Fibroblast of lung (primary cell): ENCODE measurements around the gene LONP2. TPM values are rescaled to one million over a fixed set of nuclear protein-coding genes. Genes with fewer than 3 reads are reported as not detected.
A peak's percentile ranks its signal among the peaks of the same experiment; 100 is the strongest.

Experiments used
- DNase-seq, 2 donors: peaks; one replicate each; pipeline versions ENCODE4 v3.0.0 to v3.0.0-alpha.2; 2010; ENCODE audit warnings: low read depth in 2 of 2
- H2AFZ ChIP-seq: 2 replicates; pipeline ENCODE4 v1.5.1; 2012; ENCODE audit warnings: low read length, control low read depth, inconsistent platforms
- H3K27ac ChIP-seq: 2 replicates; pipeline ENCODE4 v1.5.1; 2011; ENCODE audit warnings: low read length, control low read depth; ENCODE audit not compliant: insufficient read depth
- H3K27me3 ChIP-seq: 2 replicates; pipeline ENCODE4 v1.5.1; 2011; ENCODE audit warnings: mild to moderate bottlenecking, low read length; ENCODE audit not compliant: control insufficient read depth, insufficient read depth
- H3K36me3 ChIP-seq: 2 replicates; pipeline ENCODE4 v1.5.1; 2011; ENCODE audit warnings: low read length; ENCODE audit not compliant: control insufficient read depth, insufficient read depth
- H3K4me1 ChIP-seq: 2 replicates; pipeline ENCODE4 v1.5.1; 2011; ENCODE audit warnings: low read length; ENCODE audit not compliant: control insufficient read depth, insufficient read depth; ENCODE audit errors: extremely low read depth
- H3K4me2 ChIP-seq: 2 replicates; pipeline ENCODE4 v1.5.1; 2011; ENCODE audit warnings: low read length, control low read depth; ENCODE audit not compliant: insufficient read depth; ENCODE audit errors: extremely low read depth
- H3K4me3 ChIP-seq, 4 experiments: fragments of 200-600 bp in 1 of 4; sonication (generic) in 1 of 4; replicated peaks in 1 of 4; 2 replicates each; pipeline ENCODE4 v1.5.1; 2011 to 2016; ENCODE audit warnings: low read length in 4 of 4, low read depth in 3 of 4, mild to moderate bottlenecking in 3 of 4, control low read depth in 2 of 4, inconsistent platforms in 1 of 4, mixed read lengths in 1 of 4; ENCODE audit not compliant: insufficient read depth in 1 of 4; ENCODE audit errors: control extremely low read depth in 1 of 4
- H3K79me2 ChIP-seq: 2 replicates; pipeline ENCODE4 v1.5.1; 2012; ENCODE audit warnings: mild to moderate bottlenecking, low read length, inconsistent platforms; ENCODE audit not compliant: control insufficient read depth, insufficient read depth
- H3K9ac ChIP-seq: 2 replicates; pipeline ENCODE4 v1.5.1; 2011; ENCODE audit warnings: mild to moderate bottlenecking, low read length, control low read depth; ENCODE audit not compliant: insufficient read depth
- H3K9me3 ChIP-seq: 2 replicates; pipeline ENCODE4 v1.5.1; 2012; ENCODE audit warnings: low read depth, low read length; ENCODE audit not compliant: control insufficient read depth, insufficient read depth
- H4K20me1 ChIP-seq: 2 replicates; pipeline ENCODE4 v1.5.1; 2011; ENCODE audit warnings: low read length; ENCODE audit not compliant: control insufficient read depth, insufficient read depth; ENCODE audit errors: extremely low read depth
- CTCF ChIP-seq, 2 donors: IDR thresholded peaks in 1 of 2; conservative IDR thresholded peaks in 1 of 2; 1 replicate in 1 of 2; 2 replicates in 1 of 2; pipeline ENCODE4 v1.5.1; 2011 to 2012; ENCODE audit warnings: low read length in 2 of 2, control low read depth in 1 of 2, inconsistent platforms in 1 of 2, low read depth in 1 of 2, mild to moderate bottlenecking in 1 of 2
- EZH2 ChIP-seq: IDR thresholded peaks from 2 replicates; pipeline ENCODE4 v1.5.1; 2012; ENCODE audit warnings: low read length, control low read depth, mild to moderate bottlenecking; ENCODE audit errors: missing control alignments
- polyA plus RNA-seq, 2 donors: library from polyadenylated mRNA; depleted of rRNA in 1 of 2; stranded (reverse) in 1 of 2; unstranded in 1 of 2; fragments of >200 nt; gene quantifications; 2 replicates each; pipeline ENCODE4 v1.2.1, GENCODE V29; 2011 to 2012; ENCODE audit warnings: missing spikeins in 1 of 2
- total RNA-seq: library from RNA; depleted of rRNA; stranded (reverse); fragments of >200 nt; gene quantifications from 2 replicates; pipeline ENCODE4 v1.2.1, GENCODE V29; 2014

Gene LONP2
- total and polyA plus RNA-seq, 2 donors (not counting 1 experiment from before 2014, with no cell fraction given), result 44.0 to 60.8 TPM

GRCh38 chr16:48383009-48383876 is 139.1 kb downstream of the LONP2 start:
- Histone ChIP-seq H3K9me3 (no peaks in the 10 kb centered on the region), H3K4me1 (peaks cover 2% of the 10 kb centered on the region), H3K27ac (peak overlapping the region; percentile 64), H4K20me1 (no peaks in the 10 kb centered on the region), H2AFZ (no peak overlapping the region), H3K27me3 (no peaks in the 10 kb centered on the region), H3K79me2 (peaks cover 62% of the 10 kb centered on the region), H3K4me3 (peak overlapping the region; percentile 69 to 96 (median 78)), H3K9ac (peak overlapping the region; percentile 74), H3K36me3 (no peaks in the 10 kb centered on the region), H3K4me2 (peak overlapping the region; percentile 71)
- DNase-seq, result peak in 1 of 2 donors; percentile 79
- TF ChIP-seq CTCF (conservative IDR thresholded peaks at IDR 0.05 in 1 of 2, IDR thresholded peaks at IDR 0.05 in 1 of 2; ENCODE audit: low read depth in 1 of 2, low read length in 2 of 2) (no peak), EZH2 (no peak)

GRCh38 chr16:48383877-48384519 is 139.9 kb downstream of the LONP2 start:
- H3K4me3 ChIP-seq, result peak overlapping the region; percentile 69 to 96 (median 78)
- H3K4me2 ChIP-seq, result peak overlapping the region; percentile 71
- H3K27ac ChIP-seq, result peak overlapping the region; percentile 64
- DNase-seq, result peak in 1 of 2 donors; percentile 41
- no peaks in the 10 kb centered on the region for H4K20me1 ChIP-seq
- H3K9me3 ChIP-seq, result no peaks in the 10 kb centered on the region
- TF ChIP-seq CTCF (conservative IDR thresholded peaks at IDR 0.05 in 1 of 2, IDR thresholded peaks at IDR 0.05 in 1 of 2; ENCODE audit: low read depth in 1 of 2, low read length in 2 of 2) (no peak), EZH2 (no peak)
- H3K79me2 ChIP-seq, result peaks cover 55% of the 10 kb centered on the region
- H2AFZ ChIP-seq, result no peak overlapping the region
- no peaks in the 10 kb centered on the region for H3K36me3 ChIP-seq
- H3K27me3 ChIP-seq, result no peaks in the 10 kb centered on the region
- peak overlapping the region; percentile 74 for H3K9ac ChIP-seq
- peaks cover 2% of the 10 kb centered on the region for H3K4me1 ChIP-seq

- Histone ChIP-seq H3K27me3 (no peaks in the 10 kb centered on the region), H3K4me2 (peak overlapping the region; percentile 71), H3K36me3 (no peaks in the 10 kb centered on the region), H3K4me1 (peaks cover 2% of the 10 kb centered on the region), H4K20me1 (no peaks in the 10 kb centered on the region), H3K4me3 (peak overlapping the region; percentile 69 to 96 (median 78)), H3K27ac (peak overlapping the region; percentile 89), H3K9me3 (no peaks in the 10 kb centered on the region), H3K9ac (peak overlapping the region; percentile 95), H3K79me2 (peaks cover 48% of the 10 kb centered on the region), H2AFZ (peak overlapping the region; percentile 42)
- peak; percentile 42 to 73 for DNase-seq
- TF ChIP-seq EZH2 (no peak), CTCF (conservative IDR thresholded peaks at IDR 0.05 in 1 of 2, IDR thresholded peaks at IDR 0.05 in 1 of 2; ENCODE audit: low read depth in 1 of 2, low read length in 2 of 2) (no peak)
These were observed 140.6 kb downstream of the LONP2 start for GRCh38 chr16:48384520-48385252.
